A549 (cell line): ENCODE measurements around the gene UBIAD1. TPM values are rescaled to one million over a fixed set of nuclear protein-coding genes. Genes with fewer than 3 reads are reported as not detected.

ENCODE experiments used
- ATAC-seq, 2 experiments: fragments of 200-7000 bp in 1 of 2; fragments of >200 bp in 1 of 2; cut with Nextera tagmentation in 1 of 2; cut with Tn5 transposase in 1 of 2; 3 replicates each; pipeline versions ENCODE4 v1.8.0 to v1.9.1; 2018 to 2020; ENCODE audit warnings: mild to moderate bottlenecking in 1 of 2, moderate library complexity in 1 of 2
- CTCF ChIA-PET: fragments of 300-600 bp; sonication (Branson Sonifier 250); formaldehyde crosslinking; extraction: SDS; loops from one replicate; lab custom pipeline; 2021; ENCODE audit warnings: antibody characterized with exemption, inconsistent platforms; lab: Yijun Ruan, JAX
- POLR2A ChIA-PET: fragments of 350-600 bp; formaldehyde crosslinking; extraction: SDS; loops from one replicate; lab custom pipeline; 2021; ENCODE audit warnings: antibody characterized with exemption, inconsistent platforms; lab: Yijun Ruan, JAX
- DNase-seq, 2 experiments: peaks; one replicate each; pipeline versions ENCODE4 v3.0.0 to v3.0.0-alpha.2; 2011 to 2016; ENCODE audit warnings: low read depth in 1 of 2, low spot score in 1 of 2
- FAIRE-seq: peaks from 2 replicates; lab custom pipeline; 2011; peaks lifted over from hg19 to GRCh38; lab: Jason Lieb, UNC
- H3K27ac ChIP-seq, 2 experiments: fragments of >200 bp; sonication (Bioruptor Twin); formaldehyde crosslinking; 3 replicates each; pipeline ENCODE4 v1.5.1; 2016 to 2017
- H3K4me1 ChIP-seq: fragments of >200 bp; sonication (Bioruptor Twin); formaldehyde crosslinking; 3 replicates; pipeline ENCODE4 v1.6.1; 2016
- H3K4me2 ChIP-seq: fragments of >200 bp; sonication (Bioruptor Twin); formaldehyde crosslinking; 3 replicates; pipeline ENCODE4 v1.6.1; 2016
- H3K4me3 ChIP-seq: fragments of >200 bp; sonication (Bioruptor Twin); formaldehyde crosslinking; 3 replicates; pipeline ENCODE4 v1.5.1; 2016
- H3K9me3 ChIP-seq: fragments of >200 bp; sonication (Bioruptor Twin); formaldehyde crosslinking; 3 replicates; pipeline ENCODE4 v1.6.1; 2016
- CEBPB ChIP-seq, 2 experiments: fragments of >200 bp in 1 of 2; sonication (Bioruptor Twin) in 1 of 2; formaldehyde crosslinking in 1 of 2; IDR thresholded peaks; 2 replicates each; pipeline ENCODE4 v1.6.1; 2012 to 2016
- EHF ChIP-seq: fragments of 250-450 bp; sonication (Bioruptor Pico); IDR thresholded peaks from 2 replicates; pipeline ENCODE4 v1.5.0; 2020; ENCODE audit warnings: mild to moderate bottlenecking
- ELK1 ChIP-seq: fragments of 150-350 bp; IDR thresholded peaks from 2 replicates; pipeline ENCODE4 v1.6.1; 2014; ENCODE audit warnings: low read depth, mild to moderate bottlenecking, low read length
- EP300 ChIP-seq, 2 experiments: fragments of >200 bp; sonication (Bioruptor Twin); formaldehyde crosslinking; IDR thresholded peaks; 2 replicates in 1 of 2; 3 replicates in 1 of 2; pipeline ENCODE4 v1.6.1; 2016 to 2017
- HEYL ChIP-seq: fragments of 250-450 bp; sonication (Bioruptor Pico); IDR thresholded peaks from 2 replicates; pipeline ENCODE4 v1.8.0; 2021; ENCODE audit warnings: mild to moderate bottlenecking, moderate library complexity
- RAD21 ChIP-seq, 2 experiments: fragments of >200 bp in 1 of 2; sonication (Bioruptor Twin) in 1 of 2; formaldehyde crosslinking in 1 of 2; IDR thresholded peaks in 1 of 2; conservative IDR thresholded peaks in 1 of 2; 2 replicates in 1 of 2; 3 replicates in 1 of 2; pipeline ENCODE4 v1.6.1; 2012 to 2018; ENCODE audit warnings: inconsistent platforms in 1 of 2
- RCOR1 ChIP-seq: fragments of 150-350 bp; IDR thresholded peaks from 2 replicates; pipeline ENCODE4 v1.6.1; 2014; ENCODE audit warnings: antibody characterized with exemption, low read length, low read depth
- RNF2 ChIP-seq: fragments of 200-600 bp; sonication (generic); IDR thresholded peaks from 2 replicates; pipeline ENCODE4 v1.6.1; 2016; ENCODE audit warnings: low read depth, mild to moderate bottlenecking, antibody characterized with exemption, moderate library complexity, borderline replicate concordance
- ZNF302 ChIP-seq: fragments of 250-450 bp; sonication (Bioruptor Pico); IDR thresholded peaks from 2 replicates; pipeline ENCODE4 v1.9.0; 2021; ENCODE audit warnings: inconsistent platforms, mild to moderate bottlenecking, moderate library complexity
- WGBS: methylation state at CpG from one replicate; pipeline ENCODE4 v1.1.6; 2017; ENCODE audit errors: missing lambda C conversion rate; 5-methylcytosine and 5-hydroxymethylcytosine counted together
- polyA plus RNA-seq, 4 experiments: library from polyadenylated mRNA; depleted of rRNA in 3 of 4; stranded (reverse); fragments of >200 nt; fragmentation: RNase III in 1 of 4; extraction: RNeasy Plus Mini Kit Qiagen cat#74134 plus additional on column Dnase treatment in 1 of 4; gene quantifications; 2 replicates in 3 of 4; 3 replicates in 1 of 4; pipeline ENCODE4 v1.2.3, GENCODE V29; 2011 to 2017
- TF ChIP-seq, protein P1 (sequence below): fragments of 450-650 bp; IDR thresholded peaks from 2 replicates; pipeline ENCODE4 v1.6.1; 2014; ENCODE audit warnings: antibody characterized with exemption
- TF ChIP-seq, protein P2 (sequence below): fragments of >200 bp; sonication (Bioruptor Twin); formaldehyde crosslinking; IDR thresholded peaks from 3 replicates; pipeline ENCODE4 v1.5.1; 2016
- TF ChIP-seq, protein P3 (sequence below): IDR thresholded peaks from 2 replicates; pipeline ENCODE4 v1.6.1; 2012; ENCODE audit warnings: low read depth, borderline replicate concordance

UBIAD1 gene
- polyA plus RNA-seq, 2 of the 4 experiments (the other 2 are of a cell fraction): 9.9 to 14.9 TPM

GRCh38 chr1:11318982-11319381 lies 46.0 kb downstream of the UBIAD1 start:
- H3K27ac ChIP-seq: no peak overlapping the region
- ATAC-seq: peak in 1 of 2 experiments; percentile 60; a peak in 3 of 6 replicates
- no peak for FAIRE-seq
- WGBS: 75% methylated on average over 11 of the region's 11 CpGs
- H3K9me3 ChIP-seq: no peaks in the 10 kb centered on the region
- TF ChIP-seq, protein P1, sequence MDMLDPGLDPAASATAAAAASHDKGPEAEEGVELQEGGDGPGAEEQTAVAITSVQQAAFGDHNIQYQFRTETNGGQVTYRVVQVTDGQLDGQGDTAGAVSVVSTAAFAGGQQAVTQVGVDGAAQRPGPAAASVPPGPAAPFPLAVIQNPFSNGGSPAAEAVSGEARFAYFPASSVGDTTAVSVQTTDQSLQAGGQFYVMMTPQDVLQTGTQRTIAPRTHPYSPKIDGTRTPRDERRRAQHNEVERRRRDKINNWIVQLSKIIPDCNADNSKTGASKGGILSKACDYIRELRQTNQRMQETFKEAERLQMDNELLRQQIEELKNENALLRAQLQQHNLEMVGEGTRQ: peak; percentile 76
- no peak for TF ChIP-seq EHF (CRISPR knock-in tag)
- no peaks in the 10 kb centered on the region for H3K4me1 ChIP-seq
- H3K4me3 ChIP-seq: no peak overlapping the region
- DNase-seq: peak in 1 of 2 experiments; percentile 31
- CTCF ChIA-PET: interaction anchor here (0.7 to 1.6 kb wide), 5 partner anchors 73 to 360 kb away, joined by 3 to 5 read pairs (median 3); no protein-coding TSS in a partner anchor
- POLR2A ChIA-PET: no interaction called here
- H3K4me2 ChIP-seq: no peak overlapping the region

- no peak overlapping the region for H3K4me3 ChIP-seq
- FAIRE-seq: no peak
- no peak overlapping the region for H3K27ac ChIP-seq
- 31% methylated on average over 10 of the region's 15 CpGs for WGBS
- CTCF ChIA-PET: interaction anchor here (0.7 to 1.6 kb wide), 10 partner anchors 12 to 326 kb away, joined by 3 to 5 read pairs (median 3); no protein-coding TSS in a partner anchor
- no peaks in the 10 kb centered on the region for H3K4me1 ChIP-seq
- DNase-seq: peak; percentile 11 to 23
- H3K9me3 ChIP-seq: no peaks in the 10 kb centered on the region
- ATAC-seq: peak in 1 of 2 experiments; percentile 75; a peak in 3 of 6 replicates
- no peak overlapping the region for H3K4me2 ChIP-seq
- POLR2A ChIA-PET: no interaction called here
- TF ChIP-seq, protein P2, sequence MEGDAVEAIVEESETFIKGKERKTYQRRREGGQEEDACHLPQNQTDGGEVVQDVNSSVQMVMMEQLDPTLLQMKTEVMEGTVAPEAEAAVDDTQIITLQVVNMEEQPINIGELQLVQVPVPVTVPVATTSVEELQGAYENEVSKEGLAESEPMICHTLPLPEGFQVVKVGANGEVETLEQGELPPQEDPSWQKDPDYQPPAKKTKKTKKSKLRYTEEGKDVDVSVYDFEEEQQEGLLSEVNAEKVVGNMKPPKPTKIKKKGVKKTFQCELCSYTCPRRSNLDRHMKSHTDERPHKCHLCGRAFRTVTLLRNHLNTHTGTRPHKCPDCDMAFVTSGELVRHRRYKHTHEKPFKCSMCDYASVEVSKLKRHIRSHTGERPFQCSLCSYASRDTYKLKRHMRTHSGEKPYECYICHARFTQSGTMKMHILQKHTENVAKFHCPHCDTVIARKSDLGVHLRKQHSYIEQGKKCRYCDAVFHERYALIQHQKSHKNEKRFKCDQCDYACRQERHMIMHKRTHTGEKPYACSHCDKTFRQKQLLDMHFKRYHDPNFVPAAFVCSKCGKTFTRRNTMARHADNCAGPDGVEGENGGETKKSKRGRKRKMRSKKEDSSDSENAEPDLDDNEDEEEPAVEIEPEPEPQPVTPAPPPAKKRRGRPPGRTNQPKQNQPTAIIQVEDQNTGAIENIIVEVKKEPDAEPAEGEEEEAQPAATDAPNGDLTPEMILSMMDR: peak; percentile 39; the same call in 1 of the 3 replicates
- TF ChIP-seq RAD21 (conservative IDR thresholded peaks at IDR 0.05 in 1 of 2, IDR thresholded peaks at IDR 0.05 in 1 of 2) (peak in 1 of 2 experiments; percentile 42; a peak in 2 of 5 replicates), ZNF302 (CRISPR knock-in tag) (no peak)
These were observed 47.3 kb downstream of the UBIAD1 start for GRCh38 chr1:11320153-11320936.

DNA sequence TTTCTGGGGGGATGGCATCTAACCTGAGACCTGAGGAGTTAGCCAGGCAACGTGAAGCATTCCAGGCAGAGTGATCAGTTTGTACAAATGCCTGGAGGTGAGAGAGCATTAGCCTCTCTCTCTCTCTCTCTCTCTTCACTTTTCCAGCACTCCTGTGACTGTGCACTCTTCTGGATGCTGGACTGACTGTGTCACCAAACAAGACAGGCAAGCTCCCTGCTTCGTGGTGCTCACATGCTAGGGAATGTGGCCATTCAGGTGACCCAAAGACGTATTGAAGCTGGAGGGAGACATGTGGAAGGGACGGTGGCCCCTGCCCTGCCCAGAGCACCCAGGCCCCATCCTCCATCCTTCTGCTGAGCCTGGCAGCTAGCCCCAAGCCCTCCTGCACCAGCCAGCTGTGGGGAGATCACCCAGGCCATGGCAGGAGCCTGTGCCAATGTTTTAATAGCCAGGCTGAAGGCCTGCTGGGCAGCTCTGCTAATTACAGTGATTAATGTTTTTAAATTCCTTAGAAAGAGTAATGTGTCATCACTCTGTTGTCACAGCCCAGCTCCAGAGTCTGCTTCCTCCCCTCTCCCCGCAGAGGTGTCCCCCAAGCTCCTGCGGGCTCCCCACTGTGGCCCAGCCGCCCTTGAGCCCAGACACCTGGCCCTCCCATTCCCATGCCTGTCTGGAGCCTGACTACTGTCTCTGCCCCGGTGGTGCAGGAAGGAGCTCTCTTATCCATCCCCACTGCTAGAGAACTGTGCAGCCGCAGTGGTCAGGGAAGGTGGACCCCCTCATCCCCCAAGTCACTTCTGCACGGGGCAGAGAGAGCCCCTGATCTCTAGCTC lies 48.9 kb downstream of the UBIAD1 start:
- Histone ChIP-seq H3K4me1 (no peaks in the 10 kb centered on the region), H3K4me2 (no peak overlapping the region), H3K4me3 (no peak overlapping the region), H3K9me3 (no peaks in the 10 kb centered on the region), H3K27ac (no peak overlapping the region)
- WGBS: 45% methylated on average over 10 of the region's 10 CpGs
- DNase-seq (no peak), FAIRE-seq (no peak)
- CTCF ChIA-PET: interaction anchor here (1.1 to 1.8 kb wide), 2 partner anchors 17 to 157 kb away, joined by 3 to 6 read pairs; partner anchors contain the start of gene DISP3
- no peak for TF ChIP-seq ELK1
- no peak for TF ChIP-seq RCOR1
- TF ChIP-seq, protein P3, sequence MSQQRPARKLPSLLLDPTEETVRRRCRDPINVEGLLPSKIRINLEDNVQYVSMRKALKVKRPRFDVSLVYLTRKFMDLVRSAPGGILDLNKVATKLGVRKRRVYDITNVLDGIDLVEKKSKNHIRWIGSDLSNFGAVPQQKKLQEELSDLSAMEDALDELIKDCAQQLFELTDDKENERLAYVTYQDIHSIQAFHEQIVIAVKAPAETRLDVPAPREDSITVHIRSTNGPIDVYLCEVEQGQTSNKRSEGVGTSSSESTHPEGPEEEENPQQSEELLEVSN: no peak
- no peak for TF ChIP-seq CEBPB (IDR thresholded peaks at IDR 0.05)
- no peak for TF ChIP-seq HEYL (CRISPR knock-in tag)
- no peak for TF ChIP-seq RNF2
- no peak for TF ChIP-seq EP300 (IDR thresholded peaks at IDR 0.05)
- TF ChIP-seq, all 56 proteins: peak for 0
- POLR2A ChIA-PET: no interaction called here
- ATAC-seq: peak in 1 of 2 experiments; percentile 30; a peak in 2 of 6 replicates
